Astrocyte (in vitro differentiated cells and primary cell): Measurements from ENCODE around the gene OR6P1.

Experiments
- CTCF ChIP-seq: IDR thresholded peaks from 2 replicates; pipeline ENCODE4 v1.5.1; 2011; ENCODE audit warnings: low read depth, mild to moderate bottlenecking, inconsistent platforms, low read length, moderate library complexity; ENCODE audit not compliant: insufficient read depth
- EZH2 ChIP-seq: IDR thresholded peaks from 2 replicates; pipeline ENCODE4 v1.6.1; 2012; ENCODE audit warnings: mild to moderate bottlenecking, low read length, inconsistent platforms; ENCODE audit not compliant: insufficient read depth

GRCh38 chr1:158613764-158614163 is 43.4 kb upstream of the OR6P1 start:
- TF ChIP-seq CTCF (no peak), EZH2 (no peak)
